T-helper 2 cell (primary cell): ENCODE data around the gene CCT2.

Experiments used
- DNase-seq, 5 experiments: peaks; one replicate each; pipeline versions ENCODE4 v3.0.0 to v3.0.0-alpha.2; 2012 to 2022

CCT2 gene

GRCh38 chr12:69644511-69644910 lies 59.3 kb downstream of the CCT2 start:
- no peak for DNase-seq

- DNase-seq: no peak
These were observed 59.8 kb downstream of the CCT2 start for GRCh38 chr12:69645031-69645430.

- DNase-seq: no peak
These were observed 61.9 kb downstream of the CCT2 start for GRCh38 chr12:69647178-69647577.

- no peak for DNase-seq
These were observed 63.2 kb downstream of the CCT2 start for GRCh38 chr12:69648476-69648875.

- no peak for DNase-seq
These were observed 64.3 kb downstream of the CCT2 start for GRCh38 chr12:69649529-69649928.
